K562 (cell line): ENCODE results near the gene SPACA5B. TPM values are rescaled to one million over a fixed set of nuclear protein-coding genes. Genes with fewer than 3 reads are reported as not detected.

Experiments
- ATAC-seq: fragments of 200-7000 bp; cut with Tn5 transposase; 3 replicates; pipeline ENCODE4 v1.9.1; 2020; ENCODE audit warnings: moderate library complexity
- BruUV-seq: library from RNA; stranded (reverse); fragments of 400-500 nt; replicated peaks from 2 replicates; lab custom pipeline; 2021; lab: Mats Ljungman, UMichigan
- CTCF ChIA-PET: fragments of 300-600 bp; formaldehyde crosslinking; extraction: SDS; loops from one replicate; lab custom pipeline; 2021; ENCODE audit warnings: low intra/inter-chr PET ratio; lab: Yijun Ruan, JAX
- POLR2A ChIA-PET: fragments of 300-600, 350-650 bp; sonication (Branson Sonifier 250); formaldehyde crosslinking; extraction: SDS; loops from one replicate; lab custom pipeline; 2021; ENCODE audit warnings: antibody characterized with exemption, inconsistent platforms; lab: Yijun Ruan, JAX
- DNase-seq, 4 experiments: peaks; one replicate each; pipeline versions ENCODE4 v3.0.0 to v3.0.0-alpha.2; 2011 to 2018; ENCODE audit warnings: low spot score in 3 of 4, mixed read lengths in 3 of 4; ENCODE audit errors: extremely low read depth in 1 of 4
- FAIRE-seq: peaks from 2 replicates; lab custom pipeline; 2011; peaks lifted over from hg19 to GRCh38; lab: Jason Lieb, UNC
- H2AFZ ChIP-seq: 2 replicates; pipeline ENCODE4 v1.6.0; 2011; ENCODE audit warnings: low read depth, low read length, control low read depth, inconsistent platforms
- H3K27ac ChIP-seq: fragments of 200-600 bp; 3 replicates; pipeline ENCODE4 v1.8.0; 2011; ENCODE audit warnings: low read depth, mild to moderate bottlenecking, control low read depth, inconsistent platforms, low read length, moderate library complexity, mixed read lengths; ENCODE audit errors: extremely low read depth
- H3K27me3 ChIP-seq, 2 experiments: fragments of 300-600 bp in 1 of 2; 2 replicates in 1 of 2; 3 replicates in 1 of 2; pipeline versions ENCODE4 v1.6.0 to v1.8.0; 2011; ENCODE audit warnings: inconsistent platforms in 2 of 2, low read length in 2 of 2, mild to moderate bottlenecking in 1 of 2, mixed read lengths in 1 of 2, moderate library complexity in 1 of 2; ENCODE audit not compliant: control insufficient read depth in 2 of 2, insufficient read depth in 2 of 2
- H3K36me3 ChIP-seq: fragments of 300-600 bp; 3 replicates; pipeline ENCODE4 v1.8.0; 2011; ENCODE audit warnings: mild to moderate bottlenecking, low read length, inconsistent platforms; ENCODE audit not compliant: control insufficient read depth, insufficient read depth
- H3K4me1 ChIP-seq, 2 experiments: fragments of 200-600 bp in 1 of 2; replicated peaks in 1 of 2; 2 replicates in 1 of 2; 3 replicates in 1 of 2; pipeline versions ENCODE4 v1.5.1 to v1.8.0; 2011; ENCODE audit warnings: inconsistent platforms in 2 of 2, low read length in 2 of 2, mild to moderate bottlenecking in 1 of 2, mixed read lengths in 1 of 2, moderate library complexity in 1 of 2; ENCODE audit not compliant: control insufficient read depth in 2 of 2, insufficient read depth in 2 of 2
- H3K4me2 ChIP-seq: 2 replicates; pipeline ENCODE4 v1.6.1; 2011; ENCODE audit warnings: low read length, control low read depth, inconsistent platforms, mixed read lengths; ENCODE audit not compliant: insufficient read depth
- H3K4me3 ChIP-seq: fragments of 200-600 bp; sonication (generic), shearing (Covaris generic); 2 replicates; pipeline ENCODE4 v1.5.1; 2016; ENCODE audit warnings: control low read depth, inconsistent platforms
- H3K79me2 ChIP-seq: fragments of 200-600 bp; 3 replicates; pipeline ENCODE4 v1.8.0; 2011; ENCODE audit warnings: low read length, inconsistent platforms; ENCODE audit not compliant: control insufficient read depth, insufficient read depth
- H3K9ac ChIP-seq, 2 experiments: 2 replicates each; pipeline versions ENCODE4 v1.6.0 to v1.6.1; 2011; ENCODE audit warnings: low read depth in 2 of 2, low read length in 2 of 2, control low read depth in 1 of 2, inconsistent platforms in 1 of 2, mild to moderate bottlenecking in 1 of 2, mixed read lengths in 1 of 2; ENCODE audit not compliant: insufficient read depth in 1 of 2
- H3K9me1 ChIP-seq: one replicate; pipeline ENCODE4 v1.6.0; 2011; ENCODE audit warnings: inconsistent platforms, mild to moderate bottlenecking, low read length, moderate library complexity; ENCODE audit not compliant: control insufficient read depth, insufficient read depth
- H3K9me3 ChIP-seq: replicated peaks from 2 replicates; pipeline ENCODE4 v1.5.1; 2011; ENCODE audit warnings: low read depth, low read length, inconsistent platforms; ENCODE audit not compliant: control insufficient read depth, insufficient read depth
- H4K20me1 ChIP-seq: replicated peaks from 2 replicates; pipeline ENCODE4 v1.6.1; 2011; ENCODE audit warnings: low read length, inconsistent platforms, mixed read lengths; ENCODE audit not compliant: control insufficient read depth, insufficient read depth
- ILK ChIP-seq: fragments of 450-650 bp; IDR thresholded peaks from 2 replicates; pipeline ENCODE4 v1.6.1; 2016; ENCODE audit warnings: missing genetic modification characterization, low read depth, mild to moderate bottlenecking, missing compliant biosample characterization, moderate library complexity, borderline replicate concordance
- POLR2B ChIP-seq: fragments of 450-650 bp; IDR thresholded peaks from 2 replicates; pipeline ENCODE4 v1.6.1; 2018; ENCODE audit warnings: low read depth; ENCODE audit not compliant: partially characterized antibody
- RBM25 ChIP-seq: fragments of 200-400 bp; formaldehyde crosslinking; IDR thresholded peaks from 2 replicates; pipeline ENCODE4 v1.6.1; 2018; ENCODE audit warnings: low read length, low read depth, moderate library complexity; ENCODE audit not compliant: severe bottlenecking
- SP2 ChIP-seq: IDR thresholded peaks from 2 replicates; pipeline ENCODE4 v1.6.1; 2011; ENCODE audit warnings: mild to moderate bottlenecking, low read depth, low read length, moderate library complexity; ENCODE audit not compliant: poor library complexity, severe bottlenecking; ENCODE audit errors: extremely low read depth
- SRF ChIP-seq, 2 experiments: fragments of 250-450, 450-650 bp in 1 of 2; sonication (Bioruptor Pico) in 1 of 2; sonication (generic) in 1 of 2; formaldehyde crosslinking; IDR thresholded peaks; 2 replicates each; pipeline versions ENCODE4 v1.5.0 to v1.5.1; 2020 to 2022; ENCODE audit warnings: mild to moderate bottlenecking in 1 of 2, missing genetic modification reagents in 1 of 2
- ZNF583 ChIP-seq: fragments of 250-450 bp; sonication (Bioruptor Pico); IDR thresholded peaks from 2 replicates; pipeline ENCODE4 v1.4.0; 2020
- WGBS: fragments of 100-300 bp; shearing (Covaris generic); methylation state at CpG from one replicate; pipeline ENCODE4 v1.1.6; 2016; ENCODE audit warnings: low coverage, mixed read lengths; ENCODE audit not compliant: insufficient coverage; ENCODE audit errors: missing lambda C conversion rate; 5-methylcytosine and 5-hydroxymethylcytosine counted together
- in situ Hi-C: fragments of 300-500 bp; cut with MboI; formaldehyde crosslinking; loops from 4 replicates; pipeline ENCODE4 v1.15.0; 2018; ENCODE audit warnings: inconsistent platforms, mixed read lengths
- intact Hi-C: fragments of 100-400 bp; cut with micrococcal nuclease; formaldehyde crosslinking; loops from 2 replicates; pipeline ENCODE4 v1.14.2; 2022
- polyA plus RNA-seq, 8 experiments: library from polyadenylated mRNA; depleted of rRNA in 4 of 8; stranded (reverse) in 5 of 8; unstranded in 3 of 8; fragments of >200 nt; fragmentation: Nextera tagmentation in 2 of 8; fragmentation: Illumina TruSeq in 1 of 8; extraction: Ambion mirVana in 2 of 8; extraction: Trizol in 1 of 8; gene quantifications; 2 replicates each; pipeline versions ENCODE4 v1.2.1 to v1.2.3, GENCODE V29; 2011 to 2014; ENCODE audit warnings: inconsistent platforms in 1 of 8, missing spikeins in 1 of 8
- total RNA-seq, 7 experiments: library from RNA; depleted of rRNA in 6 of 7; stranded (reverse); fragments of >200 nt in 6 of 7; fragmentation: Illumina TruSeq in 2 of 7; extraction: Trizol in 2 of 7; gene quantifications; 2 replicates each; pipeline versions ENCODE4 v1.2.1 to v1.2.3, GENCODE V29; 2011 to 2021; ENCODE audit warnings: low replicate concordance in 1 of 7
- TF ChIP-seq, protein P1 (sequence below): fragments of 450-650 bp; IDR thresholded peaks from 2 replicates; pipeline ENCODE4 v1.6.1; 2018; ENCODE audit not compliant: partially characterized antibody

The SPACA5B gene
- total and polyA plus RNA-seq, 9 of the 15 experiments (the other 6 are each of a cell fraction or from before 2014, with no cell fraction given) = not detected

DNA sequence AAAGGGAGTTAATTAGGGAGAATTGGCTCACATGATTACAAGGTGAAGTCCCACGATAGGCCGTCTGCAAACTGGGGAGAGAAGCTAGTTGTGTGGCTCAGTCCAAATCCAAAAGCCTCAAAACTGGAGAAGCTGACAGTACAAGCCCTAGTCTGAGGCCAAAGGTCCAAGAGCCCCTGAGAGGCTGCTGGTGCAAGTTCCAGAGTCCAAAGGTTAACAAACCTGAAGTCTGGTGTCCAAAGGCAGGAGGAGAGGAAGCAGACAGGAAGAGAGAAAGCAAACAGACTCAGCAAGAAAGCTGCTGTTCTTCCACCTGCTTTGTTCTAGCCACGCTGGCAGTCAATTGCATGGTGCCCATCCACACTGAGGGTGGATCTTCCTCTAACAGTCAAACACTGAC is 29.0 kb upstream of the SPACA5B start (continued):
- TF ChIP-seq RBM25 = no peak

DNA sequence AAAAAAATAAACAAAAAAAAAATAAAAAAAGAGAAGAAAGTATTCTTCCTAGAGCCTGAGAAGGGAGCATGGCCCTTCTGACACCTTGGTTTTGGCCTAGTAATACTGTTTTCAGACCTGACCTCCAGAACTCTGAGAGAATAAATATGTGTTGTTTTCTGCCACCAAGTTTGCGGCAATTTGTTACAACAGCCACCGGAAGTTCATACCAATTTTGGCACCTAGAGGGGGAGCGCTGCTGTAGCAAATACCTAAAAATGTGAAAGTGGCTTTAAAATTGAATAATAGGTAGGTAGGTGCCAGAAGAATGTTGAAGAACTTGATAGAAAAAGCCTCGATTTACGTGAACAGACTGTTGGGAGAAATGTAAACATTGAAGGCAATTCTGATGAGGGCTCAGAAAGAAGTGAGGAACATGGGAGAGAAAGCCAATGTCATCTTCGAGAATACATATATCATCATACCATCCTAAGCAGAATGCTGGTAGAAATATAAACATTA is 27.5 kb upstream of the SPACA5B start:
- Histone ChIP-seq H3K9me1 (no peaks in the 10 kb centered on the region), H3K9me3 (no peaks in the 10 kb centered on the region), H3K4me2 (no peak overlapping the region), H3K4me3 (no peak overlapping the region), H3K79me2 (no peaks in the 10 kb centered on the region), H4K20me1 (no peaks in the 10 kb centered on the region), H3K9ac (no peak overlapping the region), H2AFZ (no peak overlapping the region), H3K36me3 (no peaks in the 10 kb centered on the region), H3K4me1 (no peaks in the 10 kb centered on the region; a peak in 1 of 5 replicates), H3K27ac (no peak overlapping the region), H3K27me3 (no peaks in the 10 kb centered on the region; a peak in 1 of 5 replicates)
- in situ Hi-C loops (no loop called here), intact Hi-C loops (no loop called here)
- ATAC-seq = no peak
- POLR2A ChIA-PET = no interaction called here
- no peak for DNase-seq
- FAIRE-seq = no peak
- TF ChIP-seq SRF (CRISPR knock-in tag; IDR thresholded peaks at IDR 0.05) (peak in 1 of 2 experiments; percentile 94; a peak in 2 of 4 replicates), SP2 (no peak), ILK (tag) (no peak), POLR2B (no peak), ZNF583 (CRISPR knock-in tag) (no peak)
- TF ChIP-seq, protein P1, sequence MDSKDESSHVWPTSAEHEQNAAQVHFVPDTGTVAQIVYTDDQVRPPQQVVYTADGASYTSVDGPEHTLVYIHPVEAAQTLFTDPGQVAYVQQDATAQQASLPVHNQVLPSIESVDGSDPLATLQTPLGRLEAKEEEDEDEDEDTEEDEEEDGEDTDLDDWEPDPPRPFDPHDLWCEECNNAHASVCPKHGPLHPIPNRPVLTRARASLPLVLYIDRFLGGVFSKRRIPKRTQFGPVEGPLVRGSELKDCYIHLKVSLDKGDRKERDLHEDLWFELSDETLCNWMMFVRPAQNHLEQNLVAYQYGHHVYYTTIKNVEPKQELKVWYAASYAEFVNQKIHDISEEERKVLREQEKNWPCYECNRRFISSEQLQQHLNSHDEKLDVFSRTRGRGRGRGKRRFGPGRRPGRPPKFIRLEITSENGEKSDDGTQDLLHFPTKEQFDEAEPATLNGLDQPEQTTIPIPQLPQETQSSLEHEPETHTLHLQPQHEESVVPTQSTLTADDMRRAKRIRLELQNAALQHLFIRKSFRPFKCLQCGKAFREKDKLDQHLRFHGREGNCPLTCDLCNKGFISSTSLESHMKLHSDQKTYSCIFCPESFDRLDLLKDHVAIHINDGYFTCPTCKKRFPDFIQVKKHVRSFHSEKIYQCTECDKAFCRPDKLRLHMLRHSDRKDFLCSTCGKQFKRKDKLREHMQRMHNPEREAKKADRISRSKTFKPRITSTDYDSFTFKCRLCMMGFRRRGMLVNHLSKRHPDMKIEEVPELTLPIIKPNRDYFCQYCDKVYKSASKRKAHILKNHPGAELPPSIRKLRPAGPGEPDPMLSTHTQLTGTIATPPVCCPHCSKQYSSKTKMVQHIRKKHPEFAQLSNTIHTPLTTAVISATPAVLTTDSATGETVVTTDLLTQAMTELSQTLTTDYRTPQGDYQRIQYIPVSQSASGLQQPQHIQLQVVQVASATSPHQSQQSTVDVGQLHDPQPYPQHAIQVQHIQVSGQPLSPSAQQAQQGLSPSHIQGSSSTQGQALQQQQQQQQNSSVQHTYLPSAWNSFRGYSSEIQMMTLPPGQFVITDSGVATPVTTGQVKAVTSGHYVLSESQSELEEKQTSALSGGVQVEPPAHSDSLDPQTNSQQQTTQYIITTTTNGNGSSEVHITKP = peak; percentile 52
- 5% methylated on average over 6 of the region's 6 CpGs for WGBS
- BruUV-seq = no TSS peak
- CTCF ChIA-PET = no interaction called here
